HG03025 (cell line): Measurements from ENCODE around the gene HEXIM1.
A peak's percentile ranks its signal among the peaks of the same experiment; 100 is the strongest.

Source experiments
- ATAC-seq: cut with Tn5 transposase; IDR thresholded peaks from one replicate; pipeline ENCODE4 v1.9.1; 2021; ENCODE audit warnings: mild to moderate bottlenecking, moderate library complexity; ENCODE audit not compliant: unreplicated experiment, low FRiP score

The HEXIM1 gene

DNA sequence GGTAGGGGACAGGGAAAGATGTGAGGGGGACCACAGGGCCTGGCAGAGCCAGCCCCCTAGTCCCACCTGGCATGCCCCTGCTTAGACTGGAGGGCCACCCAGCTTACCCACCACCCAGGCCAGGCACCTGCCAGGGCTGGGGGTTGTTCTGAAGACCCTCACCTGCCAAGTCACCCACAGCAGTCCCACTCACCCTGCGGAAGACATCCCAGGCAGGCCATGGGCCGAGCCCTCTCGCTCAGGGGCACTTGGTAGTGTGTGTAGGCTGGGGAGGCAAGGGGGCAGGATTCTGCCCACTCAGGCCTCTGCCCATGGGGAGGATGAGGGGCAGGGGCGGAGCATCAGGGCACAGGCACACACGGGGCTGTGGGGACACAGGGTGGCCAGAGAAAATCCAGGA lies 19.9 kb upstream of the HEXIM1 start:
- ATAC-seq: no peak

DNA sequence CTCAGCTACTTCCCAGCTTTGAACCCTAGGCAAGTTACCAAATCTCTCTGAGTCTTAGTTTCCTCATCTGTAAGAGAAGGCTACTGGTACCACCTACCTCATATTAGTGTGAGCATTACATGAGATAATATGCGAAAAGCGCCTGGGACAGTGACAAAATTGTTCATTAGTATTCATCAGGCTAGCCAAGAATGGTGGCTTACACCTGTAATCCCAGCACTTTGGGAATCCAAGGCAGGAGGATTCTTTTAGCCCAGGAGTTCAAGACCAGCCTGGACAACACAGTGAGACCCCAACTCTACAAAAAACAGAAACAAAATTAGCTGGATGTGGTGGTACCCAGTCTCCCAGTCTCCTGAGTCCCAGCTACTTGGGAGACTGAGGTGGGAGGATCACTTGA lies 19.3 kb upstream of the HEXIM1 start:
- no peak for ATAC-seq

DNA sequence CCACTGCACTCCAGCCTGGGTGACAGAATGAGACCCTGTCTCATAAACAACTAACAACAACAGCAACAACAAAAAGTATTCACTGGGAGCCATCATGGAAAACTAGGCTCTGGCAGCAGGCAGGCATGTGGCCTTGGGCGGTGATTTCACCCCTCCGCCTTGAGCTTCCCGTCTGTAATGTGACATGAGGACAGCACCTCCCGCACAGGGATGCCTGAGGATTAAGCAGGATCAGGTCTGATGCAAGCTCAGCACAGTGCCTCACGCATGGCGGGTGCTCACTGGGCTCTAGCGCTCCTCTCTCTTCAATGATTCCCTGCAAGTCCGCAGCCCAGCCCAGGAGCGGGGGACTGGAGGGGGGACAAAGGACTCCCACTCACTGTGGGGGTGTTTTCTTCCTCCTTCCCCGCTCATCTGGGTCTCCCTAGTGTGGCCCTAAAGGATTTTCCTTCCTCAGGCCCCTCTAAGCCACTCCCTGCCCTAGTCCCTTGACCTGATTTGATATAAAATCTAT lies 18.8 kb upstream of the HEXIM1 start:
- ATAC-seq: no peak

DNA sequence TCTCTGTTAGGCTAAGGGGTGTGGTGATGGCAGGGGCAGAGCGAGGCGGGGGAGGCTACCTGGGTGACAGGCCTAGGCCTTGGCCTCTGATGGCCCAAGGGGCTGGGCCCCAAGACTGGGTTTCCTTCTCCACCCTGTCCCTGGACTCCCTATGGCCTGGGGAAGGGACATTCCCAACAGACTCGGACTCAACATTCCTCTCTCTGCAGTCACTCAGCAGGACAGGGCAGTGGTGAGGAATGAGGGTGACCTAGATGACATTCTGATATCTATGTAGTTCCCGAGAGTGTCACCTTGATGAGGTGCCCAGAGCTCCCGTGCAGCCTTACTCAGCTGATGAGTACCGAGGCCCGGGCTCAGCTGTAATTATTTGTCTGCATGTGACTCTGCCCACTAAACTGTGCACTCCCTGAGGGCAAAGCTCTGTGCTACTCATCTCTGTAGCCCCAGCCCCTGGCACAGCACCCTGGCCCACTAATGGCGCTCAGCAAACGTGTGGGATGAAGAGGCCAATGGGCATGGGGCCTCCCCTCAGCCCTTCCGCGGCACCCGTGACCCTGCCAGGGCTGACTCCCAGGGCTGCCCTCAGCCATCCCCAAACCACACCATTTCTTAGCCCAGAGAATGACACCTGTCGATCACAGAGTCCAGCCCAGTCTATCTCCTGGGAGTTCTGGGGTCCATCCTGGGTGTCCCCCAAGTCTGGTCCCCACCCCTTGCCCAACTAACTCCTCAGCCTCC lies 18.2 kb upstream of the HEXIM1 start:
- ATAC-seq: no peak

DNA sequence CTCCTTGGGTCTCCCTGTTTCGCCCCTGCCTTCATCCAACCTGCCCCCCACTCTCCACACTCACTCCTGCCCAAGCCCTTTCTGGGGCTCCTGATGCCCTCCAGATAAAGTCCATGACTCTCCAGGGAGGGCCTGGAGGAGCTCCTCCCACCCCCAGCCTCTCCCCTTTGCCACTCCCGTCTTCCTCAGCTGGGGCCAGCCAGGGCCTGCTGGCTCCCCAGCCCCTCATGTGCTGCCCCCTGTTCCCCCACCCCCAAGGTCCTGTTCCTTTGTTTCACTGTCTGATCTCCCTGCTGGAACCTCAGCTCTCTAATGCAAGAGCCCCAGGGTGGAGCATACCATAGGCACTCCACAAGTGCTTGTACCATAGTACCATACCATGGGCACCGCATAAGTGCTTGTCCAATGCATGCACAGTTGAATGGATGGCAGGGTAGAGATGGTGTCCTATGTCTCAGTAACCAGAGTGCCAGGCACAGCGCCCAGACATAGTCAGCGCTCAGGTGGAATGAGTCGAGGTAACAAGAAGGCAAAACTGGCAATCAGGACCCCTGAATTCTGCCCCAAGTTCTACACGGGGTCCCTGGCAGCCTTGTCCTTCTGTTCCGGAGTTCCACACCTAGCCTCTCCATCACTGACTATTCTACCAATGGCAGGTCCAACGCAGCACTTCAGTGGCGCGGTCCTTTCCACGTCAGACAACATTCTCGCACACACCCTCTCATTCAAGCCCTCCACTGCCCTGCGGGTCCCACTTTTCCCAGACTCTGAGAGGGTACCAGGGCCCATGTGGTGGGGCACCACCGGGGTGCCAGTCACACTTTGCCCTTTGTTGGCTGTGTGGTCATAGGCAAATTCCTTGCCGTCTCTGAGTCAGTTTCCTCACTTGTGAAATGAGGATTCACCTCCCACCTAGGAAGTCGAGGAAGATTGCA lies 17.3 kb upstream of the HEXIM1 start:
- no peak for ATAC-seq

DNA sequence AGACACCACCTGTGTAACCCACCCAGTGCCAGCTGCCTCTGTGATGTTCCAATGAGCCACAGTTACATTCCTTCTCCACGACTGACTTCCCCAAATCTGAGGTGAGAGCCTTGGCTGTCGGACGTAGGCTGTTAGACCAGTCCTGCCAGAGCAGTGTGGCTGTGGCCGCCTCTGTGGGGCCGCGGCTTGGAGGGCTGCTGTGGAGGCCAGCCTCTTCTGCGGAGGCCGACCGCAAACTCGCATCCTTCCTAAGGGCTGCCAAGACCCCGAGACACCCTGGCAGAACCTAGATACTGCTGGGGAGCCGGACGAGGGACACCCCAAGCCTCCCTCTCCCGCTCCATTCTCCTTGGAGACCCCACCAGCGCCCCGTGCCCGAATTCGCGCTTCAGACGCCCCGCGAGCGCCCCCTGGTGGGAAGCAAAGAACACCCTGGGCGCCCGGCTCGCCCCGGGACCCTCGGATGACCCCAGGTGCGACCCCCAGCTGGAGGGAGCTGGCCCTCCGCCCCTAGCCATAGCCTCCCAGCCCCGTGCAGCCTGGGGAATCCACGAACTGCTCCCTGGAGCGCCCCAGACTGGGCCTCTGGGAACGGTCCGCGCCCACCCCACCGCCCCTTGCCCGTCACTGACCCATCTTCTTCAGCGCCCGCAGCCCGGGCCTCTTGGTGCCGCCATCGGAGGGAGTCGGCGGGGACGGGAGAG lies 16.5 kb upstream of the HEXIM1 start:
- ATAC-seq: no peak

DNA sequence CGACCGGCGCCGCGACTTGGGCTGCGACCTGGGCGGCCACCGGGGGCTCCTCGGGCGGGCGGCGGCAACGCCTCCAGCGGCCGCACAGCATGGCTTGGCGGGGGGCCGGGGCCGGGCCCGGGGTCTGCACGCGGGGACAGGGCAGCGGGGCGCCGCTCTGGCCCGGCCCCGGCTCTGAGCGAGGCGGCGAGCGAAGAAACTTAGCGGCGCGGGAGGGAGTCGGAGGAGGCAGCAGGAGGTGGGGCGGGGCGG lies 16.0 kb upstream of the HEXIM1 start, which contains the start of gene PLCD3:
Gene PLCD3, minus strand, starts transcription at position 196 of the 252 bp plus-strand sequence. Its CDS starts 105 bp downstream, at position 91.
- ATAC-seq: no peak

DNA sequence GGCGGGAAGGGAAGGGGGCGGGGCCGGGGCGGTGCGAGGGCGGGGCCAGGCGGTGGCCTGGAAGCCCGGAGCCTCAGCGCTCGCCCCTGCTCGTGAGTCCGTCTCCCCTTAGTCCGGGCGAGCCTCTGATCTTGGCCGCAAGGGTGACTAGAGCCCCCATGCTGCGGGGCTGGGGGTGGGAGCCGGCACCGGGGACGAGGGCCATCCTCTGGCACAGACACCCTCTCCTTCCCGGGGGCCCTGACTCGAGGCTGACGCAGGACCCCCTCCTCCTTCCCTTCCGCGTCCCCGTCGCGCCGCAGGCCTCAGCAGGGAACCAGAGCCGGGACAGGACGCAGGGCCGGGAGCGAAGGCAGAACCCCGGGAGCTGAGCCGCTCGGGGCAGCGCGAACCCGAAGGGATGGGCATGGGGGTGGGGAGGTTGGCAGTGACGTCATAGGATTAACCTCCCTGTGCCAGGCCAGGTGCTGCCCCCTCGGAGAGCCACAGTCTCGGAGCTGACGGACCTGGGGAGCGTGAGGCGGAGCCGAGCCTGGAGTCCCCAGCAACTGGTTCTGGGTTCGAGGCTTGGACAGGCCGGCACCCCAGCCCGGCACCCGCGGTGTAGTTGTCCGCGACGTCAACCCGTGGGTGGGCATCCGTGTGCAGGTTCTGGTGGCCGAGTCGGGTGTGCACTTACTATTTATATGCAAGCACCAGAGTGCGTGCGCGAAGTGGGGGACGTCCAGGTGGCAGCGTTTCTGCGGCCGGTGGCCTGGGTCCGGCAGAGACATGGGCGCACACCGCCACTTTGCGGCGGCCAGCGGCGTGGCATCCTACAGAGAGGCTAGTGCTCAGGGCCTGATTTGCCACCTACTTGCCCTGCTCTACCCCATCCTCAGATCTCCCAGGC lies 15.5 kb upstream of the HEXIM1 start:
- no peak for ATAC-seq

DNA sequence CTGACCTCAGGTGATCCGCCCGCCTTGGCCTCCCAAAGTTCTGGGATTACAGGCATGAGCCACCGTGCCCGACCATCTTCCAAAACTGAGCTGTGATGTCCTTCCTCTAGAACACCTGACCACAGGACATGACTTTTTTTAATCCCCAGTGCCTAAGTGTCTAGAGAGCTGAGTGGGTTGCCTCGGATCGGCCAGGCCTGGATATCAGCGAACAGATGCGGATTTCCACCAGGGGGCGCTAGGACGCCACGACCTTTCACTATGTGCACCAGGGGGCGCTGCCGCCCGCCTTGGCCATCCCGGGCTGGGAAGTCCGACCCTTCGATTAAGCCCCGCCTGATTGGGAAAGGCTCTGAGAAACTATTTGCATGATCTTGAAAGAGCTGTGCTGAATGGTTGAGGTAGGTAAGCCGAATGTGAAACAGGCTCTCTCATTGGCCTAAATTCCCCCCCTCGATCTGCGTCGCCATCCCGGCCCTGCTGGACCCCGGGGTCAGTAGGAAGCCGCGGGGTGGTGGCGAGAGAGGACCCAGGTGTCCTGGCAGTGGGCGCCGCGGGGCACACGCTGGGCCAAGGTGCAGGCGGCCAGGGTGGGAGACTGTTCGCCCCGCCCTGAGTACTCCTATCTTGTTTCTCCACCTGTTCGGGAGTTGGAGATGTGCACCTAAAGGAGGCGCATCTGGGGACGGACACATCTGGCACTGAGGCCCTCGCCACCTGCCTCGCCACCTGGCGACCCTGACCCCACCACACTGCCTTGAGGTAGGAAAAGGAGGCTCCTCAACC lies 12.9 kb upstream of the HEXIM1 start, which contains the start of gene ACBD4:
Gene ACBD4, plus strand, starts transcription at position 496 of the 786 bp plus-strand sequence. CDS start 458 bp downstream, outside the sequence.
- peak; percentile 66 for ATAC-seq

DNA sequence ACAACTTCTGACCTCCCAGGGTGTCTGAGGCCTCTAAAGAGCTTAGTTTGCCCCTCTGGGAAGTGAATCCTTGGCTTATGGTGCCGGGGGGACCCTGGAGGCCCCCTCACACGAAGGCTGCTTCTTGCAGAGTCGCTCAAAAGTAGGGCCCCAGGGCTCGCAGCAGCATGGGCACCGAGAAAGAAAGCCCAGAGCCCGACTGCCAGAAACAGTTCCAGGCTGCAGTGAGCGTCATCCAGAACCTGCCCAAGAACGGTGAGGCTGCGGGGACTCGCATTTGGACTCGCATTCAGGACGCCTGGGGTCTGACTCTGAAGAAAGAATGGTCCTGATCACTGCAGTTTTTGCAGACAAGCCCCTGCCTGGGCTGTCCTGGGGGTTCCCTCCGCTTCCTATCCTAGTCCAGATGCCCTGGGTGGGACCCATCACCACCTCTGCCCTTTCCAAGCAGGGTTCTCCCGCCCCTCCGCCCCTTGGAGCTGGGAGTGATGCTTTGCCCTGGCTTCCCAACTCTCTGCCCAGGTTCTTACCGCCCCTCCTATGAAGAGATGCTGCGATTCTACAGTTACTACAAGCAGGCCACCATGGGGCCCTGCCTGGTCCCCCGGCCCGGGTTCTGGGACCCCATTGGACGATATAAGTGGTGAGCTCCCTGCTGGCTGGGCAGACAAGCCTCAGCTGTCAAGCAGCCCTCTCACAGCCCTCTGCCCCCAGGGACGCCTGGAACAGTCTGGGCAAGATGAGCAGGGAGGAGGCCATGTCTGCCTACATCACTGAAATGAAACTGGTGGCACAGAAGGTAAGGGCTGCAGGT lies 12.1 kb upstream of the HEXIM1 start:
- no peak for ATAC-seq

DNA sequence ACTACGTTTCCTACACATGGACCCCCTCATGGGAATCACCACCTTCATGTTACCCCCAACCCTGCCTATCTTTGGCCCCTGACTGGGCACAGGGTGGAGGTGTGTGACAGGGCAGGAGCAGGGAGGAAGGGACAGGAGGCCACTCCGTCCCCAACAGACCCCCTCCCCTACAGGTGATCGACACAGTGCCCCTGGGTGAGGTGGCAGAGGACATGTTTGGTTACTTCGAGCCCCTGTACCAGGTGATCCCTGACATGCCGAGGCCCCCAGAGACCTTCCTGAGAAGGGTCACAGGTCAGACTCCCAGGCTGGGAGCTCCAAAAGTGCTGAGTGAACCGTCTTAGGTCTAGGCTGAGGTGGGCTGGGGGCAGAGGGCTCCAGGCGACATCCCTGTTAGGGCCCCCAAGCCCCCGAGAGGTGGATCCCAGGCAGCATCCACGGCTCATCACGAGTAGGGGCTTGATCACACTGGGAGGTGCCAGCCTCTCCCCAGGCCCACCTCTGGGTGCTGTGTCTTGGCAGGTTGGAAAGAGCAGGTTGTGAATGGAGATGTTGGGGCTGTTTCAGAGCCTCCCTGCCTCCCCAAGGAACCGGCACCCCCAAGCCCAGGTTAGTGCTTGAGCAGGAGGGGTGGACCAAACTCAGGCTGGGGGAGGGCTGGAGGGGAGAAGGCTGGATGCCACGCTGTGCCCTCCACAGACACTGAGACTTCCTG lies 11.3 kb upstream of the HEXIM1 start:
- no peak for ATAC-seq

DNA sequence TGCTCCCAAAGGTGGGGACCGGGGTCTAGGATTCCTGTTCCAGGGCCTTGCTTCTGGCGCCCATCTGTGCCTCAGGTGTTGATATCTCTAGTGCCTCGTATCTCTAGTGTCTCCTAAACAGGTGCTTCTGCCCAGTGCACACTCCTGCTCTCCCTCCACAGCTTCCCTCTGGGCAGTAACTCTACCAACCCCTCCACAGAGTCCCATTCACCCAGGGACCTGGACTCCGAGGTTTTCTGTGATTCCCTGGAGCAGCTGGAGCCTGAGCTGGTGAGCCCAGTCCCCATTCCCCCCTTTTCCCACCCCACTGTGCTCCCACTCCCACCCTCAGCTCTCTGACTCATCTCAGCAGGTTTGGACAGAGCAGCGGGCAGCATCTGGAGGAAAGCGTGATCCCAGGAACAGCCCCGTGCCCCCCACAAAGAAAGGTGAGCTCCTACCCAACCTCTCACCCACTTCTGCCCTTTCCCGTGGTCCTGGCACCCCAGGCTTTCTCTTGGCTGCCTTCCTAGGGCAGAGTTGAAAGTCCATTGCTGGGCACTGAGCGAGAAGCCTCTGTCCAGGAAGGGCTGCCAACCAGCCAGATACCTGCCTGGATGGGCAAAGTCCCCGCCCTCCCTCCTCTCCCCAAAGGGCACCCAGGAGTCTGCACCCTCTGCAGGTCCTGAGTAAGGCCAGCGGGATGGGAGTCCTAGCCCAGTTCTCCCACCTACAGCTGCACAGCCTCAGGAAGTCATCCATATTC lies 10.5 kb upstream of the HEXIM1 start:
- ATAC-seq: no peak

DNA sequence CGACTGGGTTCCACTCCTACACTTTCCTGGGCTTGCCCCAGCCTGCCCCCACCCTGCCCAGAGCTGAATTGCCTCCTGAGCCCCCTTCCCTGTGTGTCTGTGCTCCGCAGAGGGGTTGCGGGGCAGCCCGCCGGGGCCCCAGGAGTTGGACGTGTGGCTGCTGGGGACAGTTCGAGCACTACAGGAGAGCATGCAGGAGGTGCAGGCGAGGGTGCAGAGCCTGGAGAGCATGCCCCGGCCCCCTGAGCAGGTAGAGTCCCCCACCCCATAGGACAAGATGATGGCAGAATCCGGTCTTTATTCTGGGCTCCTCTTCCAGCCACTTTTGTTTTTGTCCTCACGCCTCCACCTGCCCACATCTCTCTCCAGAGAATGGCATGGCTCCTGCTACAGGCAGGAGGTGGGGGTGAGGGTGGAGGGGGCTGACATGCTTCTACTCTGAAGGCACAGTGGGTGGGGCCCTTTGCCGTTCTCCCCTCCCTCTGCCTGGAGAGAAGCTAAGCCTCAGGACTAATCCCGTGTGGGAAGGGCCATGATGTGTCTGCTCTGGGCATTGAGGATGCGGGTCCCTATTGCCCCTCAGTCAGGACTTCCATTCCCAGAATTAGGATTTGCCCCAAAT lies 9.3 kb upstream of the HEXIM1 start:
- no peak for ATAC-seq

DNA sequence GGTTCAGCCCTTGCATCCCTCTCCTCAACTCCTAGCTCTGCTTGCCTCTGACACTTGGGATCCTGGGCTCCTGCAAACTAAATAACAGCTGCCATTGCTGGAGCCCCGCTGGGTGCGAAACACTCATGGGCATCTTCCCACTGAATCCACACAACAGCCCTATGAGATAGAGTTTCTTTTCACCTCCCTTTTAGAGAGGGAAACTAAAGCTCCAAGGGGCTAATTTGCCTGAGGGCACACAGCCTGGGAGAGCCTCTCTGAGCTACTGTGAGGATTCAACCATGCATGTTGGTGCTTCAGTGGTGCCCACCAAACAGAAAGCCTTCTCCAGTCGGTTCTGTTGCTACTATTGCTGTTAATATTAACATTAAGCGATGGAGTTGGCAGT lies 8.7 kb upstream of the HEXIM1 start:
- ATAC-seq: no peak

DNA sequence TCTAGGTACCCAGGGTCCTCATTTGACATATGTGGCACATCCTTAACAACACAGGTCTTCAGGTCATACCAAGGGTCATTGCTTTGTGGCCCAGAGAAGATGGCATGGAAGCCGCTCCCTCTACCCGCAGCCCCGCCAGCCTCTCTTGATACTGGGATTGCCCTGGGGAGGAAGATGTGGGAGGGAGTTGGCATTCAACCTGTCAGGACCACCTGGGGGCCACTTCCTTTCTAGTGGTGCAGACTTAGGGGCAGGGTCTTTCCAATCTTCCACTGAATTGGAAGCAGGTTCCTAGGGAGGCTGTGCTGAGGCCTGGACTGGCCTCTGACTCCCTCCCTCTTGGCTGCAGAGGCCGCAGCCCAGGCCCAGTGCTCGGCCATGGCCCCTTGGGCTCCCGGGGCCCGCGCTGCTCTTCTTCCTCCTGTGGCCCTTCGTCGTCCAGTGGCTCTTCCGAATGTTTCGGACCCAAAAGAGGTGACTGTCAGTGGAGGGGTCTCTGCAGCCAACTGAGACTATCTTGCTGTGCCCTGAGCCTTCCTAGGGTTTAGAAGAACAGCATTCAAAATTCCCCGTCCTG lies 5.1 kb upstream of the HEXIM1 start:
- ATAC-seq: no peak

DNA sequence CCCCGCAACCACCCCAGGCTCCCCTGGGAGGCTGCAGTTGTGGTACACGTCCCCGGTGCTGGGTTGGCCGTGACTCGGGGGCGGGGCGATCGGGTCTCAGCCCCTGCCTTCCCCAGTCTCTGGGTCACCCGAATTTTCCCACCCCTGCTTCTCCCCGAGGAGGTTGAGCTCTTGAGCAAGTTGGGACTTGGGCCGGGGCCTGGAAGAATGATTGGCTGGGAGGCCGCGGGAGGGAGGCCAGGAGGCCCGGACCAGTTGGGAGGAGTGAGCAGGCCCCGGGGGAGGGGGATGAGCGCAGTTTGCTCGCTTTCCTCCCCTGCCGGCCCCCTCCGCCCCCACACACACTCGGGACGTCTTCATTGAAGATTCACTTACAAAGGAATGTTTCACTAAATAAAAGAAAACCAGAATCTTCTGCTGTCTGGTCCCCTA lies 4.5 kb upstream of the HEXIM1 start:
- ATAC-seq: no peak
